Muscle layer of duodenum (tissue), 2 donors: ENCODE measurements around the gene FAM20C.

ENCODE experiments used
- H3K27ac ChIP-seq: one replicate; pipeline ENCODE4 v1.7.0; 2013; ENCODE audit warnings: mild to moderate bottlenecking, low read length
- H3K27me3 ChIP-seq: one replicate; pipeline ENCODE4 v1.7.0; 2013; ENCODE audit warnings: low read depth, mild to moderate bottlenecking, control low read depth, low read length
- H3K36me3 ChIP-seq, 2 donors: one replicate each; pipeline ENCODE4 v1.7.0; 2013; ENCODE audit warnings: low read length in 2 of 2, control low read depth in 1 of 2, mild to moderate bottlenecking in 1 of 2; ENCODE audit not compliant: insufficient read depth in 2 of 2, control insufficient read depth in 1 of 2
- H3K4me1 ChIP-seq, 2 donors: one replicate each; pipeline ENCODE4 v1.7.0; 2013; ENCODE audit warnings: low read length in 2 of 2, mild to moderate bottlenecking in 2 of 2, control low read depth in 1 of 2, moderate library complexity in 1 of 2; ENCODE audit not compliant: insufficient read depth in 2 of 2, control insufficient read depth in 1 of 2
- H3K4me3 ChIP-seq, 2 donors: one replicate each; pipeline ENCODE4 v1.7.0; 2013; ENCODE audit warnings: low read length in 2 of 2, low read depth in 1 of 2, mild to moderate bottlenecking in 1 of 2
- H3K9me3 ChIP-seq, 2 donors: one replicate each; pipeline ENCODE4 v1.7.0; 2013; ENCODE audit warnings: low read length in 2 of 2, control low read depth in 1 of 2, mild to moderate bottlenecking in 1 of 2; ENCODE audit not compliant: control insufficient read depth in 1 of 2
- donor health status: healthy.

The FAM20C gene

DNA sequence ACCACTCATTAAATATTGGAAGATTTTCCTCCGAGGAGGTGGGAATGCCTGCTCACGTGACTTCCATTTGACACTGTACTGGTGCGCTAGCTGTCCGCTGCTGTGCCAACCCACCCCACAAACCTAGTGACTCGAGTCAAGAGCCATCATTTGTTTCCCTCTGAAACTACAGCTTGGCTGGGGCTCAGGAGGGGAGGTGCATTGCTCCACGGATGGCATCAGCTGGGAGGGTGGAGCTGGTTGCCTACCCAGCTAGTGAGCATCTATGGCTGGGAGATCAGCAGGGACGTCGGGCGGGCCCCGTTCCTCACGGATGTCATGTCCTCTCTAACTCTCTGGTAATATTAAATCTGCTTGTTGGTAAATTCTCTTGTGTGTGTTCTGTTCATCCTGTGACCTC is 88.1 kb downstream of the FAM20C start:
- Histone ChIP-seq H3K4me1 (no peaks in the 10 kb centered on the region), H3K27me3 (no peaks in the 10 kb centered on the region), H3K27ac (no peak overlapping the region), H3K4me3 (no peak overlapping the region), H3K9me3 (no peaks in the 10 kb centered on the region), H3K36me3 (no peaks in the 10 kb centered on the region)

DNA sequence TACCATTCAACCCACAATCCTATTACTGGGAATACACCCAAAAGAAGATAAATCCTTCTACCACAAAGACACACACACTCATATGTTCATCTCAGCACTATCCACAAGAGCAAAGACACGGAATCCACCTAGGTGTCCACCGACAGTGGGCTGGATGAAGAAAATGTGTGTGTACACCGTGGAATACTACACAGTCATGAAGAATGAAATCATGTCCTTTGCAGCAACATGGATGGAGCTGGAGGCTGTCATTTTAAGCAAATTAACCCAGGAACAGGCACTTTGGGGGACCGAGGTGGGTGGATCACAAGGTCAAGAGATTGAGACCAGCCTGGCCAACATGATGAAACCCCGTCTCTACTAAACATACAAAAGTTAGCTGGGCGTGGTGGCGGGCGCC is 89.3 kb downstream of the FAM20C start:
- Histone ChIP-seq H3K4me1 (no peaks in the 10 kb centered on the region), H3K36me3 (no peaks in the 10 kb centered on the region), H3K27me3 (no peaks in the 10 kb centered on the region), H3K4me3 (no peak overlapping the region), H3K9me3 (no peaks in the 10 kb centered on the region), H3K27ac (no peak overlapping the region)

DNA sequence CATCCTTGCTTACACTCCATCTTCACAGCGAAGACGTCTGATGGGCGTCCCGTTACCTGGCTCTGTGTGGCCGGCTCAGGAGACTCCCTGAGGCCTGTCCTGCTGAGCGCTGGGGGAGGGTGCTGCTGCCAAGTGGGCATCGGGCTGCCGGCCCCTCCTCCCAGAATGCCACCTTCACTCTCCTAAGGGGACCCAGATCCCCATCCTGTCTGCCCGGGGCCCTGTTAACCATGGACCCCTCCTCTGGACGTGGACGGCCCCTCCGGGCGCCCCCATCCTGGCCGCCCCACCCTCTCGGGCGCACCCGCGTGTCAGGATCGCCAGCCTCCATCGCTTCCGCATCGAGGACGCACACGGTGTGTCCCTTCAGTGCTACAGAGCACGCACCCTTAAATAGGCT is 90.2 kb downstream of the FAM20C start:
- H3K36me3 ChIP-seq: no peaks in the 10 kb centered on the region
- no peaks in the 10 kb centered on the region for H3K4me1 ChIP-seq
- H3K27ac ChIP-seq: no peak overlapping the region
- no peak overlapping the region for H3K4me3 ChIP-seq
- no peaks in the 10 kb centered on the region for H3K9me3 ChIP-seq
- no peaks in the 10 kb centered on the region for H3K27me3 ChIP-seq

DNA sequence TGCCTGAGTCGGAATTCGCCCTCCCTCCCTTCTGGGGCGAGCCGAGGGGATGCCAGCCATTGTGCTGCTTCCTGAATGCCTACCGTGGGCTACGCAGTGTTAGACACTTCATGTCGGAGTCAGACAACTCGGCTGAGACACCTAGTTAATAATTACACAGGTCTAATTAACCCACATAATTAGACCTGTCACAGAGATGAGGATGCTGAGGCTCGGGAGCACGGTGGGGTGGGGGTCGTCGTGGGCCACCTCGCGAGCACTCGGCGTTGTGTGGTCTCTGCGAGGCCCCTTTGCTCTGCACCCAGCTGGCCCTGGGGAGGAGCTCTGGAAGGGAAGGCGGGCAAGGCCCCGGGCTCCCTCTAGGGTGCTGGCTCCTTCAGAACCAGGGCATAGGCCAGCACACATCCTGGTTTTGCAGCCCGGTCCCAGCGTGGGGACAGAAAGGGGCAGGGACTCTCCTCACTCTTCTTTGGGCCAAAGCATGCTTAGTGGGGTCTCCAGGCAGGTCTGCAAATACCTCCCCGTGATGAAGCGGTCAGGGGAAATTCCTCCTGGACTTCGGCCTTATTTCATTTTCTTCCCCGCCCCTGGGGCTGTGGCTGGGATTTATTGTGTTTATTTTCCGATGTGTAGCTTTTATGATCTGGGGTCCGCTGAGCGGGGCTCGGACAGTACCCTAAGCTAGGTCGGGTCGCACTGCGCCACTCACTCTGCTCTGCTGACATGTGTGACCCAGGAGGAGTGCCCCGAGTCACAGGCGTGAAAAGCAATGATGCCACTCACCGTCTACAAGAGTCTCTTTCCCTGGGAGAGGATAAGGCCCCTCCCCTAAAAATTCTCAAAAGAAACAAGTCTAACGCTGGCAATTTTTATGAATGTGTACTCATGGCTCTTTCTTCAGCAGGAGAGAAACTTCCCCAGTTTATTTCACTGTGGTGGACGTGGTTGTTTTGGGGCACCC is 92.7 kb downstream of the FAM20C start:
- H3K9me3 ChIP-seq: no peaks in the 10 kb centered on the region
- no peak overlapping the region for H3K27ac ChIP-seq
- no peaks in the 10 kb centered on the region for H3K36me3 ChIP-seq
- H3K4me1 ChIP-seq: peaks cover 0 to 8% of the 10 kb centered on the region in 2 donors
- H3K27me3 ChIP-seq: peaks cover 7% of the 10 kb centered on the region
- no peak overlapping the region for H3K4me3 ChIP-seq

DNA sequence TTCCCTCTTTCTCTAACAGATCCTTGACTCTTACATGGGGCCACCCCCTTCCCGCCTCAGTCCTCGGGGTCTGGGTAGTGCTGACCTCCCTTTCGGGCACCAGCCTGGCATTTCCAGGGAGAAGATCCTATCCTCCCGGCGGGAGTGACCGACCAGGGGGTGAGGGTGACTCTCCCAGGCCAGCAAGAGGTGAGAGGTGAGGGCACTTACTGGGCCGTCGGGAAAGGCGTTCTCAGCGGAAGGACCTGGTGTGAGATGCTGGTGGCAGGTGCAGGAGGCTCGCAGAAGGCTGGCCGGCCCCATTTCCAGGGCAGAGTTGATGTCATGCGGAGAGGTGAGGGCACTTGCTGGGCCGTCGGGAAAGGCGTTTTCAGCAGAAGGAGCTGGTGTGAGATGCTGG is 93.4 kb downstream of the FAM20C start:
- no peaks in the 10 kb centered on the region for H3K9me3 ChIP-seq
- peaks cover 0 to 14% of the 10 kb centered on the region in 2 donors for H3K4me1 ChIP-seq
- no peaks in the 10 kb centered on the region for H3K36me3 ChIP-seq
- peaks cover 9% of the 10 kb centered on the region for H3K27me3 ChIP-seq
- no peak overlapping the region for H3K4me3 ChIP-seq
- no peak overlapping the region for H3K27ac ChIP-seq

DNA sequence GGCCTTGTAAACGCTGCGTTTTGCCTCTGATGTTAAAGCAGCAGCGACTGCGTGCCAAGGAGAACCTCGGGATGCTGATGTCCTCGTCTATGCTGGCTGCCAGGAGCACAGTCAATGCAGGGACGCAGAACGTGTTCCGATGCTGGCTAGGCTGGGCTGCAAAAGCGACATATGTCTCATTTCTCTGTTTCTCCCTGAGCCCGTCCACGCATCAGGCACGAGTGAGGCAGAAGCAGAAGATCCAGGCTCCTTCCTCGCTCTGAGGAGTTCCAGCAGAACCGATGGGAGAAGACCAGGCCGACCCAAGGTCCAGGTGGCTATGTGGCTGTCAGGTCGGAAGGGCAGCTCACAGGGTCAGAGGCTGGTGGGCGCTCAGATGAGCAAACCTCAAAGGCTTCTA is 93.9 kb downstream of the FAM20C start:
- Histone ChIP-seq H3K27me3 (peaks cover 9% of the 10 kb centered on the region), H3K4me3 (no peak overlapping the region), H3K9me3 (no peaks in the 10 kb centered on the region), H3K4me1 (peaks cover 0 to 16% of the 10 kb centered on the region in 2 donors), H3K27ac (no peak overlapping the region), H3K36me3 (no peaks in the 10 kb centered on the region)

DNA sequence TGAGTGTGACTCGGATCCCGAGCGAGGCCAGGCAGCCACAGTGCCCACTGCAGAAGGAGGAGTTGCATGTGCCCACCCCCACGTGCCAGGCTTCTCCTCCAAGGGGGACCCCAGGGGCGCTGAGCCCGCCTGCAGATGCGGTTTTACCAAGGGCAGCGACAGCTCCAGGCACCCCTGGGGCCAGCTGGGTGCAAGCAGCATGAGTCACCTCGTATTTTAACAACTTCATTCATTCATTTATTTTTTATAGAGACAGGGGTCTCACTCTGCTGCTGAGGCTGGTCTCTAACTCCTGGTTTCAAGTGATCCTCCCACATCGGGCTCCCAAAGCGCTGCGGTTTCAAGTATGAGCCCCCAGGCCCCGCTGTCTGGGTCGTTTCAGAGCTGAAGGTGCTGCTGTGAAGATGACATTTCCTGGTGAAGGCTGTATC is 96.3 kb downstream of the FAM20C start:
- H3K27me3 ChIP-seq: peaks cover 20% of the 10 kb centered on the region
- H3K4me3 ChIP-seq: no peak overlapping the region
- H3K4me1 ChIP-seq: peaks cover 0 to 16% of the 10 kb centered on the region in 2 donors
- no peak overlapping the region for H3K27ac ChIP-seq
- no peaks in the 10 kb centered on the region for H3K9me3 ChIP-seq
- no peaks in the 10 kb centered on the region for H3K36me3 ChIP-seq

DNA sequence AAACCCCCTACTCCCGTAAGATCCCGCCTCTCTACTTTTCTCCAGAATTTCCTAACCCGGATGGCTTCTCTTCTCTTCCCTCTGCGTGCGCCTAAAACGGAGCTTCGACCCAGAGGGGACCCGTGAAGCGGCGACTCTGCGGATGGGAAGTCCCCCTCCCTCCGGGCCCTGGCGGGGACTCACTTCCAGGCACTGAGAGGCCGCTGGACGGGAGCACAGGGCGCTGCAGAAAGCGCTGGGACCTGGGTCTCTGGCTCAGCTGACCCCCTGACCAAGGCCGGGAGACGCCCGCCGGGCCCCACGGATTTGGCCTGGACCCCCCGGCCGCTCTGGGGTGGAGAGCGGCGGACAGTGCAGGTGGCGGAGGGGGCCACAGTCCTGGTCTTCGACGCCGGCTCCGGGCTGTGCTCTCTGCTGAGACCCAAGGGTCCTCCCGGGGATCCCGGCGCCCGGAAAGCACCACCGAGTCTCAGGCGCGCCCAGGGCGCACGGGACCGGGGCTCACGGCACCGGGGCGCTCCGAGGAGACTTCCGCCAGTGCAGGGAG is 96.9 kb downstream of the FAM20C start:
- H3K27me3 ChIP-seq: peaks cover 20% of the 10 kb centered on the region
- H3K36me3 ChIP-seq: no peaks in the 10 kb centered on the region
- peaks cover 0 to 16% of the 10 kb centered on the region in 2 donors for H3K4me1 ChIP-seq
- H3K9me3 ChIP-seq: no peaks in the 10 kb centered on the region
- no peak overlapping the region for H3K4me3 ChIP-seq
- H3K27ac ChIP-seq: no peak overlapping the region

DNA sequence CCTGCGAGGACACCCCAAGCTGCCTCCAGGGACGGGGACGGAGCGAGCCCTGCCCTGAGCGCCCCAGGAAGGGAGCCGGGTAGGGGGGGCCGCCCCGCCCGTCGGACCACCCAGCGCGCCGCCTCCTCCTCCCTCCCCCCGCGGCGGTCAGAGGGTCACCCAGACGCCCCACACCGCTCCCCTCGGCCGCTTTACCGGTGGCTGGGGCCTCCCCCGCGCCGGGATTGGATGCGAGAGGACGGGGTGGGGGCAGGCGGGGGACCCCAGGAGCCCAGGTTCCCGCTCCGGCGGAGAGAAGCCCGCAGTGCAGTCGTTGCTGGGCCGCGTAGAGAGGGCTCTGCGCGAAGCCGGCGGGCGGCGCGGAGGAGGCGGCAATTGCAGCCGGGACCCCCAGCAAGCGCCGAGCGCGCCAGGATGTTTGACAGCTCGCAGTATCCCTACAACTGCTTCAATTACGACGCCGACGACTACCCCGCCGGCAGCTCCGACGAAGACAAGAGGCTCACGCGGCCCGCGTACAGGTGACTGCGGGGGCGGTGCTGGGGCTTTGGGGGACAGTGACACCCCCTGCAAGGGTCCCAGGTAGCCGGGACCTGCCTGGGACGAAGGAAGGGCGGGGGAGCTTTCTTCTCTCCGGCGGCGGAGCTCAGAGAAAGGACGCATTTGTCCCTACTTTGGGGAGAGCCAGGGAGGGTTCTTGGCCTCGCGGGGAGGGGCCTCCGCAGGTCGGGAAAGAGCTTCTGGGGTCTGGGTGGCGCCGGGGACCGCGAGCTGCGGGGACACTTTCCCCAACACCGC is 97.6 kb downstream of the FAM20C start, which contains the start of gene FOXL3:
TSS of gene FOXL3 (plus strand) at position 415 of the 798 bp plus-strand sequence. CDS start at position 415, 0 bp downstream.
- Histone ChIP-seq H3K27me3 (peaks cover 20% of the 10 kb centered on the region), H3K36me3 (no peaks in the 10 kb centered on the region), H3K9me3 (no peaks in the 10 kb centered on the region), H3K4me1 (peaks cover 0 to 16% of the 10 kb centered on the region in 2 donors), H3K4me3 (no peak within 1 kb of the TSS), H3K27ac (no peak within 1 kb of the TSS)

DNA sequence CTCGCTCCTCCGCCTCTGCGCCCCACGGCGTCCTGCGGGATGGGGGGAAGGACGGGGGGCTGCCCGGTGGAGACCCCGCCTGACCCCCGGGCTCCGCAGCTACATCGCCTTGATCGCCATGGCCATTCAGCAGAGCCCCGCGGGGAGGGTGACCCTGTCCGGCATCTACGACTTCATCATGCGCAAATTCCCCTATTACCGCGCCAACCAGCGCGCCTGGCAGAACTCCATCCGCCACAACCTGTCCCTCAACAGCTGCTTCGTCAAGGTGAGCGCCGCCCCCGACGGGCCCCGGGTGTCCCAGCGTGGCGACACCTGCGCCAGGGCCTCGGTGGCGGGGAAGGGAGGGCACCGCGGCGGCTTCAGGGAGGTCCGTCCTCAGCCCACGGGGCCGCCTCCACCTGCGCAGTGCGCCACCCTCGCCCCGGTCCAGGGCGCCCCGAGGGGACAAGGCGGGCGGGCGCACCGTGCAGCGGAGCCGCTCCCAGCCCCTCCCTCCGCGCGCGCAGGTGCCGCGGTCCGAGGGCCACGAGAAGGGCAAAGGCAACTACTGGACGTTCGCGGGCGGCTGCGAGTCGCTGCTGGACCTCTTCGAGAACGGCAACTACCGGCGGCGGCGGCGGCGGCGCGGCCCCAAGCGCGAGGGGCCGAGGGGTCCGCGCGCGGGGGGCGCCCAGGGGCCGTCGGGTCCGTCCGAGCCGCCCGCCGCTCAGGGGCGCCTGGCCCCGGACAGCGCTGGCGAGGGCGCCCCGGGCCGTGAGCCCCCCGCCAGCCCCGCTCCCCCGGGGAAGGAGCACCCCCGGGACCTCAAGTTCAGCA is 98.4 kb downstream of the FAM20C start:
- H3K27me3 ChIP-seq: peaks cover 20% of the 10 kb centered on the region
- no peak overlapping the region for H3K27ac ChIP-seq
- H3K4me1 ChIP-seq: peaks cover 0 to 21% of the 10 kb centered on the region in 2 donors
- H3K9me3 ChIP-seq: no peaks in the 10 kb centered on the region
- no peak overlapping the region for H3K4me3 ChIP-seq
- H3K36me3 ChIP-seq: no peaks in the 10 kb centered on the region
